Measurements from ENCODE around the gene ZBTB11. TPM values are rescaled to one million over a fixed set of nuclear protein-coding genes. Genes with fewer than 3 reads are reported as not detected.

Gene ZBTB11
- total and polyA plus RNA-seq, 10 of the 15 experiments (the other 5 are each of a cell fraction or from before 2014, with no cell fraction given), result 3.5 to 25.7 (median 18.0) TPM

- 100% methylated on average over 3 of the region's 3 CpGs for WGBS (ENCODE audit: insufficient coverage, insufficient replicate concordance, low lambda C conversion rate, missing lambda C conversion rate)
- no peak for TF ChIP-seq TARDBP (IDR thresholded peaks at IDR 0.05; ENCODE audit: borderline replicate concordance)
- TF ChIP-seq RELA (IDR thresholded peaks at IDR 0.05; ENCODE audit: borderline replicate concordance, partially characterized antibody), result no peak
- TF ChIP-seq, protein P1, sequence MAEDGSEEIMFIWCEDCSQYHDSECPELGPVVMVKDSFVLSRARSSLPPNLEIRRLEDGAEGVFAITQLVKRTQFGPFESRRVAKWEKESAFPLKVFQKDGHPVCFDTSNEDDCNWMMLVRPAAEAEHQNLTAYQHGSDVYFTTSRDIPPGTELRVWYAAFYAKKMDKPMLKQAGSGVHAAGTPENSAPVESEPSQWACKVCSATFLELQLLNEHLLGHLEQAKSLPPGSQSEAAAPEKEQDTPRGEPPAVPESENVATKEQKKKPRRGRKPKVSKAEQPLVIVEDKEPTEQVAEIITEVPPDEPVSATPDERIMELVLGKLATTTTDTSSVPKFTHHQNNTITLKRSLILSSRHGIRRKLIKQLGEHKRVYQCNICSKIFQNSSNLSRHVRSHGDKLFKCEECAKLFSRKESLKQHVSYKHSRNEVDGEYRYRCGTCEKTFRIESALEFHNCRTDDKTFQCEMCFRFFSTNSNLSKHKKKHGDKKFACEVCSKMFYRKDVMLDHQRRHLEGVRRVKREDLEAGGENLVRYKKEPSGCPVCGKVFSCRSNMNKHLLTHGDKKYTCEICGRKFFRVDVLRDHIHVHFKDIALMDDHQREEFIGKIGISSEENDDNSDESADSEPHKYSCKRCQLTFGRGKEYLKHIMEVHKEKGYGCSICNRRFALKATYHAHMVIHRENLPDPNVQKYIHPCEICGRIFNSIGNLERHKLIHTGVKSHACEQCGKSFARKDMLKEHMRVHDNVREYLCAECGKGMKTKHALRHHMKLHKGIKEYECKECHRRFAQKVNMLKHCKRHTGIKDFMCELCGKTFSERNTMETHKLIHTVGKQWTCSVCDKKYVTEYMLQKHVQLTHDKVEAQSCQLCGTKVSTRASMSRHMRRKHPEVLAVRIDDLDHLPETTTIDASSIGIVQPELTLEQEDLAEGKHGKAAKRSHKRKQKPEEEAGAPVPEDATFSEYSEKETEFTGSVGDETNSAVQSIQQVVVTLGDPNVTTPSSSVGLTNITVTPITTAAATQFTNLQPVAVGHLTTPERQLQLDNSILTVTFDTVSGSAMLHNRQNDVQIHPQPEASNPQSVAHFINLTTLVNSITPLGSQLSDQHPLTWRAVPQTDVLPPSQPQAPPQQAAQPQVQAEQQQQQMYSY (CRISPR knock-in tag; IDR thresholded peaks at IDR 0.05), result no peak
- TF ChIP-seq CREB1 (IDR thresholded peaks at IDR 0.05; ENCODE audit: low read depth), result no peak
- TF ChIP-seq JUND (IDR thresholded peaks at IDR 0.05; ENCODE audit: low read depth, low read length), result no peak
- FAIRE-seq, result no peak
These were observed 74.2 kb downstream of the ZBTB11 start for GRCh38 chr3:101602731-101603130.

More at GRCh38 chr3:101602731-101603130, 74.2 kb downstream of the ZBTB11 start:
- BruUV-seq (replicated peaks), result no TSS peak
- H3K36me3 ChIP-seq (ENCODE audit: control insufficient read depth in 2 of 2, insufficient read depth in 2 of 2, low read length in 1 of 2), result no peaks in the 10 kb centered on the region; a peak in 1 of 4 replicates
- H3K27ac ChIP-seq (ENCODE audit: control insufficient read depth, insufficient read depth), result no peak overlapping the region
- no peaks in the 10 kb centered on the region for H3K4me1 ChIP-seq (ENCODE audit: control insufficient read depth, insufficient read depth, low read length)
- DNase-seq (ENCODE audit: low read depth, low spot score) (no peak), ATAC-seq (no peak)
- H3K4me3 ChIP-seq, result no peak overlapping the region
- RAD21 ChIA-PET (ENCODE audit: unreplicated experiment), result no interaction called here
- no peaks in the 10 kb centered on the region for H3K27me3 ChIP-seq (replicated peaks in 1 of 2; ENCODE audit: control insufficient read depth in 2 of 2, insufficient read depth in 2 of 2, low read length in 1 of 2)
- POLR2A ChIA-PET, result no interaction called here
- no peaks in the 10 kb centered on the region for H3K79me2 ChIP-seq (ENCODE audit: control insufficient read depth, insufficient read depth, low read length)
- H3K9ac ChIP-seq (ENCODE audit: control insufficient read depth, insufficient read depth, low read length), result no peak overlapping the region
- in situ Hi-C loops (cut with MboI) (no loop called here), intact Hi-C loops (cut with micrococcal nuclease; ENCODE audit: unreplicated experiment) (no loop called here)
- H4K20me1 ChIP-seq (ENCODE audit: control insufficient read depth, insufficient read depth), result no peaks in the 10 kb centered on the region
- CTCF ChIA-PET, result no interaction called here
- no peaks in the 10 kb centered on the region for H3K9me3 ChIP-seq (replicated peaks; ENCODE audit: control insufficient read depth, insufficient read depth, low read length)
- SMC1A ChIA-PET (ENCODE audit: uncharacterized antibody, unreplicated experiment), result no interaction called here
- H2AFZ ChIP-seq (ENCODE audit: control insufficient read depth, low read depth, low read length), result no peak overlapping the region
- H3K4me2 ChIP-seq (ENCODE audit: control insufficient read depth, insufficient read depth), result no peak overlapping the region

Small RNA genes lying within 50 kb of the gene (small RNA-seq; reads per million reads assigned to genes)
- gene RF00019 (not detected), gene RNU6-1256P (not detected), gene RNY1P12 (4.5 reads per million, percentile 86 among the genes with 10 or more reads in this experiment)

Other genes with a start within 250 kb of the ZBTB11 start
- gene SENP7, start 163.9 kb downstream of the ZBTB11 start, total RNA-seq (2014; rRNA removed), result 8.8 and 11.9 TPM in 2 replicates
- gene SENP7, start 163.9 kb downstream of the ZBTB11 start, total RNA-seq (2014; rRNA removed; fragmentation: Illumina TruSeq; extraction: Trizol), result 13.9 and 14.1 TPM in 2 replicates
- 7.8 and 7.9 TPM in 2 replicates for gene SENP7, start 163.9 kb downstream of the ZBTB11 start, total RNA-seq (2021)
- gene SENP7, start 163.9 kb downstream of the ZBTB11 start, polyA plus RNA-seq (2011; rRNA removed), result 14.7 and 26.3 TPM in 2 replicates
- gene SENP7, start 163.9 kb downstream of the ZBTB11 start, polyA plus RNA-seq (2014; fragmentation: Illumina TruSeq; extraction: Trizol), result 10.2 and 15.7 TPM in 2 replicates
- gene SENP7, start 163.9 kb downstream of the ZBTB11 start, polyA plus RNA-seq (2014; fragmentation: Nextera tagmentation; extraction: Ambion mirVana), result 1 to 10 TPM; 2.6 to 2.8 TPM
- 7.0 and 9.1 TPM in 2 replicates for gene SENP7, start 163.9 kb downstream of the ZBTB11 start, polyA plus RNA-seq (2014; rRNA removed)
- 1 to 10 TPM; 4.2 to 4.6 TPM for gene SENP7, start 163.9 kb downstream of the ZBTB11 start, polyA plus RNA-seq (2016; fragmentation: Nextera tagmentation; extraction: Ambion mirVana)
- 37.6 and 44.5 TPM in 2 replicates for gene TRMT10C, start 115.3 kb downstream of the ZBTB11 start, total RNA-seq (2014; rRNA removed)
- 43.2 and 47.7 TPM in 2 replicates for gene TRMT10C, start 115.3 kb downstream of the ZBTB11 start, total RNA-seq (2014; rRNA removed; fragmentation: Illumina TruSeq; extraction: Trizol)
- gene TRMT10C, start 115.3 kb downstream of the ZBTB11 start, total RNA-seq (2021), result 32.3 and 34.7 TPM in 2 replicates
- gene TRMT10C, start 115.3 kb downstream of the ZBTB11 start, polyA plus RNA-seq (2011; rRNA removed), result 33.3 and 51.2 TPM in 2 replicates
- 46.6 and 61.1 TPM in 2 replicates for gene TRMT10C, start 115.3 kb downstream of the ZBTB11 start, polyA plus RNA-seq (2014; fragmentation: Illumina TruSeq; extraction: Trizol)
- gene TRMT10C, start 115.3 kb downstream of the ZBTB11 start, polyA plus RNA-seq (2014; fragmentation: Nextera tagmentation; extraction: Ambion mirVana), result 10 to 100 TPM; 76.9 to 82.1 TPM
- gene TRMT10C, start 115.3 kb downstream of the ZBTB11 start, polyA plus RNA-seq (2014; rRNA removed), result 24.5 and 33.0 TPM in 2 replicates
- gene TRMT10C, start 115.3 kb downstream of the ZBTB11 start, polyA plus RNA-seq (2016; fragmentation: Nextera tagmentation; extraction: Ambion mirVana), result 10 to 100 TPM; 61.7 to 62.1 TPM
- 49.8 and 59.3 TPM in 2 replicates for gene PCNP, start 103.0 kb downstream of the ZBTB11 start, total RNA-seq (2014; rRNA removed)
- 94.4 and 101 TPM in 2 replicates for gene PCNP, start 103.0 kb downstream of the ZBTB11 start, total RNA-seq (2014; rRNA removed; fragmentation: Illumina TruSeq; extraction: Trizol)
- gene PCNP, start 103.0 kb downstream of the ZBTB11 start, total RNA-seq (2021), result 127 and 129 TPM in 2 replicates
- gene PCNP, start 103.0 kb downstream of the ZBTB11 start, polyA plus RNA-seq (2011; rRNA removed), result 86.1 and 145 TPM in 2 replicates
- 117 and 151 TPM in 2 replicates for gene PCNP, start 103.0 kb downstream of the ZBTB11 start, polyA plus RNA-seq (2014; fragmentation: Illumina TruSeq; extraction: Trizol)
- 100 to 1,000 TPM; 101 to 142 TPM for gene PCNP, start 103.0 kb downstream of the ZBTB11 start, polyA plus RNA-seq (2014; fragmentation: Nextera tagmentation; extraction: Ambion mirVana)
- 54.8 and 66.4 TPM in 2 replicates for gene PCNP, start 103.0 kb downstream of the ZBTB11 start, polyA plus RNA-seq (2014; rRNA removed)
- 100 to 1,000 TPM; 162 to 179 TPM for gene PCNP, start 103.0 kb downstream of the ZBTB11 start, polyA plus RNA-seq (2016; fragmentation: Nextera tagmentation; extraction: Ambion mirVana)
- 2,238 and 2,984 TPM in 2 replicates for gene RPL24, start 9.6 kb upstream of the ZBTB11 start, total RNA-seq (2014; rRNA removed)
- 2,534 and 2,672 TPM in 2 replicates for gene RPL24, start 9.6 kb upstream of the ZBTB11 start, total RNA-seq (2014; rRNA removed; fragmentation: Illumina TruSeq; extraction: Trizol)
- gene RPL24, start 9.6 kb upstream of the ZBTB11 start, total RNA-seq (2021), result 1,732 and 1,820 TPM in 2 replicates
- gene RPL24, start 9.6 kb upstream of the ZBTB11 start, polyA plus RNA-seq (2011; rRNA removed), result 2,067 and 2,200 TPM in 2 replicates
- 2,624 and 3,096 TPM in 2 replicates for gene RPL24, start 9.6 kb upstream of the ZBTB11 start, polyA plus RNA-seq (2014; fragmentation: Illumina TruSeq; extraction: Trizol)
- gene RPL24, start 9.6 kb upstream of the ZBTB11 start, polyA plus RNA-seq (2014; fragmentation: Nextera tagmentation; extraction: Ambion mirVana), result 1,000 to 10,000 TPM; 1,682 to 2,114 TPM
- gene RPL24, start 9.6 kb upstream of the ZBTB11 start, polyA plus RNA-seq (2014; rRNA removed), result 4,115 and 6,051 TPM in 2 replicates
- 100 to 1,000 TPM; 898 to 965 TPM for gene RPL24, start 9.6 kb upstream of the ZBTB11 start, polyA plus RNA-seq (2016; fragmentation: Nextera tagmentation; extraction: Ambion mirVana)
- gene CEP97, start 47.5 kb upstream of the ZBTB11 start, total RNA-seq (2014; rRNA removed), result 9.4 and 10.1 TPM in 2 replicates
- gene CEP97, start 47.5 kb upstream of the ZBTB11 start, total RNA-seq (2014; rRNA removed; fragmentation: Illumina TruSeq; extraction: Trizol), result 13.7 and 14.0 TPM in 2 replicates
- gene CEP97, start 47.5 kb upstream of the ZBTB11 start, total RNA-seq (2021), result 11.5 and 11.7 TPM in 2 replicates
- gene CEP97, start 47.5 kb upstream of the ZBTB11 start, polyA plus RNA-seq (2011; rRNA removed), result 2.7 and 5.8 TPM in 2 replicates
- gene CEP97, start 47.5 kb upstream of the ZBTB11 start, polyA plus RNA-seq (2014; fragmentation: Illumina TruSeq; extraction: Trizol), result 6.2 and 6.7 TPM in 2 replicates
- 1 to 10 TPM; 1.9 to 4.3 TPM for gene CEP97, start 47.5 kb upstream of the ZBTB11 start, polyA plus RNA-seq (2014; fragmentation: Nextera tagmentation; extraction: Ambion mirVana)
- 2.9 and 3.4 TPM in 2 replicates for gene CEP97, start 47.5 kb upstream of the ZBTB11 start, polyA plus RNA-seq (2014; rRNA removed)
- 1 to 10 TPM; 5.4 to 6.5 TPM for gene CEP97, start 47.5 kb upstream of the ZBTB11 start, polyA plus RNA-seq (2016; fragmentation: Nextera tagmentation; extraction: Ambion mirVana)
- 4.5 and 5.5 TPM in 2 replicates for gene NXPE3, start 102.1 kb upstream of the ZBTB11 start, total RNA-seq (2014; rRNA removed)
- gene NXPE3, start 102.1 kb upstream of the ZBTB11 start, total RNA-seq (2014; rRNA removed; fragmentation: Illumina TruSeq; extraction: Trizol), result 2.4 TPM in 2 replicates
- gene NXPE3, start 102.1 kb upstream of the ZBTB11 start, total RNA-seq (2021), result 6.4 and 6.9 TPM in 2 replicates
- 3.7 and 4.7 TPM in 2 replicates for gene NXPE3, start 102.1 kb upstream of the ZBTB11 start, polyA plus RNA-seq (2011; rRNA removed)
- gene NXPE3, start 102.1 kb upstream of the ZBTB11 start, polyA plus RNA-seq (2014; fragmentation: Illumina TruSeq; extraction: Trizol), result 5.0 and 5.5 TPM in 2 replicates
- gene NXPE3, start 102.1 kb upstream of the ZBTB11 start, polyA plus RNA-seq (2014; fragmentation: Nextera tagmentation; extraction: Ambion mirVana), result 1 to 10 TPM; 2.0 to 2.2 TPM
- 5.2 and 5.4 TPM in 2 replicates for gene NXPE3, start 102.1 kb upstream of the ZBTB11 start, polyA plus RNA-seq (2014; rRNA removed)
- 1 to 10 TPM; 6.8 to 8.7 TPM for gene NXPE3, start 102.1 kb upstream of the ZBTB11 start, polyA plus RNA-seq (2016; fragmentation: Nextera tagmentation; extraction: Ambion mirVana)
- 19.0 and 23.6 TPM in 2 replicates for gene NFKBIZ, start 172.4 kb upstream of the ZBTB11 start, total RNA-seq (2014; rRNA removed)
- 20.1 and 24.3 TPM in 2 replicates for gene NFKBIZ, start 172.4 kb upstream of the ZBTB11 start, total RNA-seq (2014; rRNA removed; fragmentation: Illumina TruSeq; extraction: Trizol)
- gene NFKBIZ, start 172.4 kb upstream of the ZBTB11 start, total RNA-seq (2021), result 27.0 and 27.3 TPM in 2 replicates
- 50.8 and 53.8 TPM in 2 replicates for gene NFKBIZ, start 172.4 kb upstream of the ZBTB11 start, polyA plus RNA-seq (2011; rRNA removed)
- 16.5 and 21.7 TPM in 2 replicates for gene NFKBIZ, start 172.4 kb upstream of the ZBTB11 start, polyA plus RNA-seq (2014; fragmentation: Illumina TruSeq; extraction: Trizol)
- gene NFKBIZ, start 172.4 kb upstream of the ZBTB11 start, polyA plus RNA-seq (2014; fragmentation: Nextera tagmentation; extraction: Ambion mirVana), result 1 to 10 TPM; 6.3 to 8.9 TPM
- 18.2 TPM in 2 replicates for gene NFKBIZ, start 172.4 kb upstream of the ZBTB11 start, polyA plus RNA-seq (2014; rRNA removed)
- 1 to 10 TPM; 7.7 to 8.5 TPM for gene NFKBIZ, start 172.4 kb upstream of the ZBTB11 start, polyA plus RNA-seq (2016; fragmentation: Nextera tagmentation; extraction: Ambion mirVana)